Fibroblast of skin of left quadriceps (primary cell): ENCODE data around the gene ARL15.
"Not testable (repeated sequence)": the region's sequence is repeated elsewhere in the genome, so short reads cannot be mapped to it uniquely, and the experiment has no call there.

Experiments
- DNase-seq, 2 experiments: peaks; one replicate each; pipeline ENCODE4 v3.0.0-alpha.2; 2013; ENCODE audit warnings: low read depth in 2 of 2

The ARL15 gene

GRCh38 chr5:53900677-53901076 lies 409.7 kb downstream of the ARL15 start:
- DNase-seq, result no peak

- no peak for DNase-seq
Measured at GRCh38 chr5:53895091-53895683, 415.2 kb downstream of the ARL15 start.

- DNase-seq, result no peak
Measured at GRCh38 chr5:53893626-53894025, 416.7 kb downstream of the ARL15 start.

GRCh38 chr5:53892224-53892623 lies 418.1 kb downstream of the ARL15 start:
- DNase-seq, result no peak

DNA sequence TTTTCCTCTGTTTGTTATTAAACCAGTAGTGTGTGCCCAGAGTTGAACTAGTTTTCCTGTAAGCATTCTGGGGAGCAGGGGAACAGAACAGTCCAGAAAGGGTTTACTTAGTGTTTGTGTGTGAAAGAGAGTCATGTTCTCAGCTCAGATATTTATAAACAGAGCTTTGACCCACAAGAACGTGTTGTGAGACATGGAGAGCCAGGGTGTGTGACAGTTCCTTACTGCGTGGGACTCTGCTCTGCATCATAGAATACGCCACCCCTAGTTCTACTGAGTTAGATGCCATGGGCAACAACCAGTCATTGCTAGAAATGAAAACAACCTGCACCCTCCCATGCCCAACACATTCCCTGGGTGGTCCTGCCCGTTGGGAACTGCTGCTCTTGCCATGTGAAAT lies 419.2 kb downstream of the ARL15 start:
- DNase-seq, result no peak

- no peak for DNase-seq
Measured at GRCh38 chr5:53890490-53890889, 419.9 kb downstream of the ARL15 start.

- DNase-seq, result peak; percentile 10 to 29
Measured at GRCh38 chr5:53884844-53885243, 425.5 kb downstream of the ARL15 start.

DNA sequence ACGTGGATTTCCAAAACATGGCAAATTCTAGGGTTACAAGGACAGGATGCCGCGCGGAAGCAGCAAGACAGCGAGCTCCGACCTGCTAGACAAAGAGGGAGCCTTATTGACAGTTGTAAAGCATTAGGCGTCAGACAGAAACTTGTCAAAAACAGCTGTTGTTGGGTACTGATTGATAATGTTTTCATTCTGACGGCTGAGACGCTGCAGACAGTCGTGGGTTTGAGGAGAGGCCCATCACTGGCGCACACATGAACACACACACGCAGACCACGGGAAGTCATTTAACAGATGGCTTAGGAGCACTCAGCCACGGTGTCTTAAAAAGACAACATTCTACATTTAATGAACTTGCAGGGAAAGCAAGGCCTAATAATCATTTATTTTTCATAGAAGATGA lies 426.0 kb downstream of the ARL15 start:
- DNase-seq, result no peak

GRCh38 chr5:53882676-53883031 lies 427.7 kb downstream of the ARL15 start:
- peak; percentile 28 to 40 for DNase-seq

- DNase-seq, result no peak
Measured at GRCh38 chr5:53882006-53882675, 428.2 kb downstream of the ARL15 start.

GRCh38 chr5:53879708-53880323 lies 430.6 kb downstream of the ARL15 start:
- DNase-seq, result no peak

DNA sequence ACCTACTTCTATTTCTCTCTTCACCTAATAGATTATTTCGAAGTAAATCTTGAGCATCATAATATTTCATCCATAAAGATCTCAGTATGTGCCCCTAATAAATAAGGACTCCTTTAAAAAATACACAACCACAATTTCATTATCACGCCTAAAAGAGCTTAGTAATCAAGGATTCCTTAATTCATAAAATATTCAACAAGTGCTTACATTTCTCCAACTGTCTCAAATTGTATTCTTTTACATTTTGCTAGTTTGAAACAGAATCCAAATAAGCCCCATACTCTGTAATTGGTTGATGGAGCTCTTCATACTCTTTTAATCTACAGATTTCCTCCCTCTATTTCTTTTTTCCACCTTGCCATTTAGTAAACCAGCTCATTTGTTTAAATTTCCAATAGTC lies 432.4 kb downstream of the ARL15 start:
- no peak for DNase-seq

GRCh38 chr5:53877243-53877642 lies 433.1 kb downstream of the ARL15 start:
- peak; percentile 15 for DNase-seq

DNA sequence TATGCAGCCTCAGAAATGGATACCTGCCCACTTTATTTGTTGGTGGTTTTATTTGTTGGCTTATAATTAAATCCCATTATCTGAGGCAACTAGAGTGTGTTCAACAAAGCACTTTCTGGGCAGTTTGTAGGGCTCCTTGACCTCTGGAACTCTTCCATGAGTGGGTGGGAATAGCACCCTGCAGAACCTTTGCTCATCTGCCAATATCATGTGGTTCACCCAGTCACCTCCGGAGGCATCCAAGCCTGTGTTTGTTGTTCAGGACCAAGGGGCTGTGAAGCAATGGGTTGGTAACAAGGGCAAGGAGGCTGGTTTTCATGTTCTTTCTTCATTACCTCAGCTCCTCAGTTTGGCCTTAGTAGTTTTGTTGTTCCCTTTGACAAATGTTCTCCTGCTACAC lies 436.0 kb downstream of the ARL15 start:
- DNase-seq, result no peak

- DNase-seq, result no peak
Measured at GRCh38 chr5:53873235-53873634, 437.1 kb downstream of the ARL15 start.

- no peak for DNase-seq
Measured at GRCh38 chr5:53871775-53872174, 438.6 kb downstream of the ARL15 start.

- DNase-seq, result no peak
Measured at GRCh38 chr5:53871050-53871449, 439.3 kb downstream of the ARL15 start.

- DNase-seq, result no peak
Measured at GRCh38 chr5:53858700-53859456, 451.5 kb downstream of the ARL15 start.

GRCh38 chr5:53856506-53856905 lies 453.9 kb downstream of the ARL15 start:
- no peak for DNase-seq

DNA sequence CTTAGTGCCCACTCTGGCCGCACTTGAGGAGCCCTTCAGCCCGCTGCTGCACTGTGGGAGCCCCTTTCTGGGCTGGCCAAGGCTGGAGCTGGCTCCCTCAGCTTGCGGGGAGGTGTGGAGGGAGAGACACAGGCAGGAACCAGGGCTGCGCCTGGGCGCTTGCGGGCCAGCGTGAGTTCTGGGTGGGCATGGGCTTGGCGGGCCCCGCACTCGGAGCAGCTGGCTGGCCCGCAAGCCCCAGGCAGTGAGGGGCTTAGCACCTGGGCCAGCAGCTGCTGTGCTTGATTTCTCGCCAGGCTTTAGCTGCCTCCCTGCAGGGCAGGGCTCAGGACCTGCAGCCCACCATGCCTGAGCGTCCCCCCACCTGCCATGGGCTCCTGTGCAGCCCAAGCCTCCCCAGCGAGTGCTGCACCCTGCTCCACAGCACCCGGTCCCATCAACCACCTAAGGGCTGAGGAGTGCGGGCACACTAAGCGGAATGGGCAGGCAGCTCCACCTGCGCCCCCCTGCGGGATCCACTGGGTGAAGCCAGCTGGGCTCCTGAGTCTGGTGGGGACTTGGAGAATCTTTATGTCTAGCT lies 473.4 kb downstream of the ARL15 start:
- not testable (repeated sequence) for DNase-seq

GRCh38 chr5:53834500-53834899 lies 475.9 kb downstream of the ARL15 start:
- no peak for DNase-seq
